ENCODE data around the gene SCAF4. TPM values are rescaled to one million over a fixed set of nuclear protein-coding genes. Genes with fewer than 3 reads are reported as not detected.

Gene SCAF4
- total and polyA plus RNA-seq, 3 donors from 2014 or later, result 44.0 to 50.2 (median 45.3) TPM

- H3K9me3 ChIP-seq, result no peaks in the 10 kb centered on the region
- DNase-seq, result no peak
- peaks cover 8% of the 10 kb centered on the region for H3K4me1 ChIP-seq
- no peaks in the 10 kb centered on the region for H3K27me3 ChIP-seq
- 39 to 52% methylated on average over 8 of the region's 8 CpGs for WGBS, 2 donors
- no peak for TF ChIP-seq CTCF (IDR thresholded peaks at IDR 0.05)
- TF ChIP-seq POLR2A (IDR thresholded peaks at IDR 0.05), result no peak
- no peak overlapping the region for H3K4me3 ChIP-seq
- no peaks in the 10 kb centered on the region for H3K36me3 ChIP-seq (ENCODE audit: low read depth, missing control alignments)
- H3K27ac ChIP-seq, result no peak overlapping the region
- intact Hi-C loops (cut with DNase I; ENCODE audit: low total_unique reads), result no loop called here
Observed at GRCh38 chr21:31665397-31665796, 66.5 kb downstream of the SCAF4 start.

GRCh38 chr21:31663584-31664249 lies 68.2 kb downstream of the SCAF4 start:
- Histone ChIP-seq H3K27ac (no peak overlapping the region), H3K9me3 (no peaks in the 10 kb centered on the region), H3K4me3 (no peak overlapping the region), H3K4me1 (peaks cover 8% of the 10 kb centered on the region), H3K27me3 (no peaks in the 10 kb centered on the region), H3K36me3 (ENCODE audit: low read depth, missing control alignments) (no peaks in the 10 kb centered on the region)
- TF ChIP-seq POLR2A (IDR thresholded peaks at IDR 0.05) (no peak), CTCF (IDR thresholded peaks at IDR 0.05) (no peak)
- WGBS, 2 donors, result 81 to 89% methylated on average over 7 of the region's 7 CpGs
- DNase-seq, result no peak
- intact Hi-C loops (cut with DNase I; ENCODE audit: low total_unique reads), result no loop called here

- H3K9me3 ChIP-seq, result no peaks in the 10 kb centered on the region
- no peak for TF ChIP-seq CTCF (IDR thresholded peaks at IDR 0.05)
- no peak for TF ChIP-seq POLR2A (IDR thresholded peaks at IDR 0.05)
- DNase-seq, result no peak
- H3K36me3 ChIP-seq (ENCODE audit: low read depth, missing control alignments), result no peaks in the 10 kb centered on the region
- intact Hi-C loops (cut with DNase I; ENCODE audit: low total_unique reads), result no loop called here
- H3K4me3 ChIP-seq, result peak overlapping the region; percentile 66 to 94
- H3K27ac ChIP-seq, result peak overlapping the region; percentile 61 to 92
- WGBS, 2 donors, result 17% methylated on average over 8 of the region's 8 CpGs
- H3K4me1 ChIP-seq, result peaks cover 8% of the 10 kb centered on the region
- H3K27me3 ChIP-seq, result no peaks in the 10 kb centered on the region
Observed at GRCh38 chr21:31660591-31660990, 71.3 kb downstream of the SCAF4 start.

DNA sequence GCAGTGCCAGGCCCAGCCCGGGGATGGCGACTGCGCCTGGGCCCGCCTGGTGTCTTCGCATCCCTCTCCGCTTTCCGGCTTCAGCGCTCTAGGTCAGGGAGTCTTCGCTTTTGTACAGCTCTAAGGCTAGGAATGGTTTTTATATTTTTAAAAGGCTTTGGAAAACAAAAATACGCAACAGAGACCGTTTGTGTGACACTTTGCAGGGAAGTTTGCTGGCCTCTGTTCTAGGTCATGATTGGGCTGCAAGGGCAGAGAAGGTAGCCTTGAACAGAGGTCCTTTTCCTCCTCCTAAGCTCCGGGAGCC lies 71.7 kb downstream of the SCAF4 start:
- peak overlapping the region; percentile 66 to 94 for H3K4me3 ChIP-seq
- no peaks in the 10 kb centered on the region for H3K36me3 ChIP-seq (ENCODE audit: low read depth, missing control alignments)
- no peak for TF ChIP-seq CTCF (IDR thresholded peaks at IDR 0.05)
- no peak for TF ChIP-seq POLR2A (IDR thresholded peaks at IDR 0.05)
- peak overlapping the region; percentile 61 to 92 for H3K27ac ChIP-seq
- H3K9me3 ChIP-seq, result no peaks in the 10 kb centered on the region
- WGBS, 2 donors, result 0 to 1% methylated on average over 12 of the region's 12 CpGs
- no peaks in the 10 kb centered on the region for H3K27me3 ChIP-seq
- intact Hi-C loops (cut with DNase I; ENCODE audit: low total_unique reads), result no loop called here
- peaks cover 4% of the 10 kb centered on the region for H3K4me1 ChIP-seq
- DNase-seq, result no peak
